HG02642 (cell line): Measurements from ENCODE around the gene AGO1.

Source experiments
- ATAC-seq: cut with Tn5 transposase; IDR thresholded peaks from one replicate; pipeline ENCODE4 v1.9.1; 2021; ENCODE audit warnings: mild to moderate bottlenecking; ENCODE audit not compliant: unreplicated experiment, poor library complexity

The AGO1 gene

DNA sequence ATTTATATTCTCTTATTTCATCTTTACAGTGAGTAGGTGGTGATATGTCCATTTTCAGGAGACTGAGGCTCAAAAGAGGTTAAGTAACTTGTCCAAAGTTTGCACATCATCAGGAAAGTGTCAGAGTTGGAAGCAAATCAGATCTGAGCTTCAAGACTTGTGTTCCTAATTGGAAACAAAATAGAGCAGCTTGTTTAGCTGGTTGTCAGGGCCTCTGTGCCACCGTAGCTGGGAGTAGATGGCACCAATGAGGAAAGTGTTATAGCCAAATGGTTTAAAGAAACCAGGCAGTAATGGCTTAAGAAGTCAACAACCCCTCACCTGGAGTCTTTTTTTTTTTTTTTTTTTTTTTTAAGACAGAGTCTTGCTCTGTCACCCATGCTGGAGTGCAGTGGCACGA is 19.7 kb downstream of the AGO1 start:
- ATAC-seq: no peak

DNA sequence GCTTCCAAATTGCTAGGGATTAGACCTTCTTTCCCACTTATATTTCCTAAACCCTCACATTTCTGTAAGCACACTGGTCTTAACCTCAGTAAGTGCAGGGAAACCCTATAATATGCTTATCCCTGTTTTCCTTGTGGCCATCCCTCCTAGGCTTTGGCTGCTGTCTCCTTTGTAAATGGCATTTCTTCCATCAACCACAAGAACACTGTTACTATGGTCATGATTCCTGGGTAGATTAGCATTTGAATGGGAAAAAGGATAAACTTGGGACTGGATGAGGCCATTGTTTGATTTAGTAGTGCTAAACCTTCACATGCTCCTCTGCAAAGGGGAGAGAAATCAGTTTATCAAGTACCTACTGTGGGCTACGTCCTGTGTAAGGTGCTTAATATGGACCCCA is 31.7 kb downstream of the AGO1 start:
- no peak for ATAC-seq

DNA sequence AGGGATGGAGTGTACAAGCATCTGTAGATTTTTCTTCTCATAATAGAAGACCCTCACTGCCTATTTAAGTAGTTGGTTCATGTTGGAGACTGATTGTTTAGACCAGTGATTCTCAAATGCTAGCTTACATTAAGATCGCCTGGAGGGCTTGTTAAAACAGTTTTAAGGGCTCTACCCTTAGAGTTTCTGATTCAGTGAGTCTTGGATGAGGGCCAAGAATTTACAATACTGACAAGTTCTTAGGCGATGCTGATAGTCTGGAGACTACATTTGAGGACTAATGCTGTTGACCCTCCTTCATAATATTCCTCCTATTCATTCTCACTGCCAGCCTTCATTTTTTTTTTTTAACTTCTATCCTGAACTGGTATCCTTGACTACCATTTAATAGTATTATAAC is 32.7 kb downstream of the AGO1 start:
- no peak for ATAC-seq

DNA sequence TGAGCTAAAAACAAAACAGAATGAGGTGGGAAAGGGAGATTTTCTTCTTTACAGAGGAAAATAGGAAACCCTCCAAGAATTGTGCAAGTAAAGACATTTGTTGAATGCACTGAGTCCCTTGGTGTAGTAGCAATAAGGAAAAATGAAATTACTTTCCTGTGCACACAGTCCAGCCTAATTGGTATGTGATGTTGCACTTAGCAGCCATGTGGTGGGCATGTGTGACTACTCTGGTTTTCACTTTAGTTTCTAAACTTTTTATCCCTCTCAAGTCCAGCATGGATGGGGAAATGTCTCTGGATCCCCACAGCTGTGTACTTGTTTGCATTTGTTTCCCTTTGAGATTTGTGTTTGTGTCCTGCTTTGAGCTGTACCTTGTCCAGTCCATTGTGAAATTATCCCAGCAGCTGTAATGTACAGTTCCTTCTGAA is 40.8 kb downstream of the AGO1 start:
- no peak for ATAC-seq

DNA sequence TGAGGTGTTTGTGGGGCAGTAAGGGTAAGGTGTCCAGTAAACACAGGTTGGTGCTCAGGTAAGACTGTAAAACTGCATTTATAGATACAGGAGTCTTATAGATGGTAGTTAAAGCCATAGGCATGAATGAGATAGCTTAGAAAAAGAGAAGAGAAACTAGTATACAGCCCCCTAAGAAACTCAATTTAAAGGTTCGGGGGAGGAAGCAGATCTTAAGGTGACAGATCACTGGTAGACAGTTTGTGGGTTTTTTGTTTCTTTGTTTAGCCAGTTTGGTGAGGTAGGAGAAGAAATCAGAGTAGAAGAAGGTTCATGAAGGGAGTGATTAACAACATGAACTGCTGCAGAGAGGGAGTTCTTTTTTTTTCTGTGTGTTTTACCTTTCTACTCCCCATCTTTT is 41.8 kb downstream of the AGO1 start:
- ATAC-seq: no peak

DNA sequence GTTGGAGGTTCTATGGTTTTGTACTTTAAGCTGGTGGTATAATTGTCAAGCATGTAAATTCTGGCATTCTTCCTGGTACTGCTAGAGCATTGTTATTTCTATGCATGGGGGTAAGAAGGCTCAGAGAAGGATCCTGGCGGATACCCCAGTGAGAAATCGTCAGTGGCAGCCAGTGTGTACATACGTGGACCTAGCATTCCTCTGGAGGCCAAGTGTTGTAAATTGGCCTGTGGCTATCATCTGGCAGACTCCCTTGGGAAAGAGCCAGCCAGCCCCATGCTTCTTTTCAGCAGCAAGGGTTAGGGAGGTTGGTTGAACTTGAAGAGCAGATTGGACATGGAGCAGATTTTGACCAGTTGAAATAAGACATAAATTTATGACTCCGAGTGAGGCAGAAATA is 42.7 kb downstream of the AGO1 start:
- no peak for ATAC-seq

DNA sequence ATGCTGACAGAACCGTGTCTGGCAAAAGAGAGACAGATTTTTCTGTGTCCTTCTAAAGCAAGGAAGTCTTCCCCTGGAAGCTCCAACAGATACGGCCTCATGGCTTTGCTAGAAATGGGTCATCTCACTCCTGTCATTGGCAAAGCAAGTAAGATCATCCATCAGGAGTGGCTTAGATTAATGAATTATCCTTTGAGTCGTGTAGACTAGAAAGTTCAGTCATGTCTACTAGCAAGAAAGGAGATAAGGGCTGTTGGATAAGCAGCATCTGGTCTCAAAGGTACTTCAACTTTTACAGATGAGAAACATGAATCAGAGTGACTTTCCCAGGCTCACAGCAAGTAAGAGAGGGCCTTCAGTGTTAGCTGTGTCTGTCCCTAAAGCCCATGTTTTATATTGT is 44.5 kb downstream of the AGO1 start:
- ATAC-seq: no peak

DNA sequence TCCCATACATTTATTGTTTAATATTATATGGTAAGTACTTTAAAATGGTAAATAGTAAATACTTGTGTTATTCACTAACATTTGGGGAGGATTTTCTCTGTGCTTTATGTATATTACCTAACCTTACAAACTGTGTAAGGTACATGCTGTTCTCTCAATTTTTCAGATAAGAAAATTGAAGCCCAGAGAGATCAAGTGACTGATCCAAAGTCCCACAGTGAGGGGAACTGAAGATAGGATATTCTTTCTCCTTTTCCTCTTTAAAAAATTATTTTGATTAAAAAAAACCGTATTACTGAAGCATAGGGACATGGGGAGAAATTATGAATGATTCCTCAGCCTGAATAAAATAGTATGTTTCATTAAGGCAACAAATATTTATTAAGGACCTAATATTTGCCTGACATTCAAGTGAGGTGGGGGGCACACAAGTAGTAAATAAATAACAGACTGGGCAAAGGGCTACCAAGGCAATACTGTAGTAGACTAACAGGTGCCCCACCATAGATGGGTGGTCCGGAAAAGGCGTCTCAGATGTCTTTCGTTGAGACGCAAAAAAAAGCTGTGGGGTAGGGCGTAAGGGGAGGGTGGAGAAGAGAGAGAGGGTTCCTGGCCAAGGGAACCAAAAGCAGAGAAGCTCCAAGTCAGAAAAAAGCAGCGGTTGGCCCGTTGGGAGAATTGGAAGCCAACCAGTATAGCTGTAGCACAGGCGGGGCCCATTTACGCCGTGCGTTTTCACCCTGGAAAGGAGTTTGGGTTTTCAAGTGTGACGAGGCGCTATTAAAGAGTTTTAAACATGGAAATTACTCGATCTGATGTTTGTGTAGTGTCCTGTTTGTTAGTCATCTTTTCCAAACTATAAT is 47.0 kb downstream of the AGO1 start:
- ATAC-seq: no peak

DNA sequence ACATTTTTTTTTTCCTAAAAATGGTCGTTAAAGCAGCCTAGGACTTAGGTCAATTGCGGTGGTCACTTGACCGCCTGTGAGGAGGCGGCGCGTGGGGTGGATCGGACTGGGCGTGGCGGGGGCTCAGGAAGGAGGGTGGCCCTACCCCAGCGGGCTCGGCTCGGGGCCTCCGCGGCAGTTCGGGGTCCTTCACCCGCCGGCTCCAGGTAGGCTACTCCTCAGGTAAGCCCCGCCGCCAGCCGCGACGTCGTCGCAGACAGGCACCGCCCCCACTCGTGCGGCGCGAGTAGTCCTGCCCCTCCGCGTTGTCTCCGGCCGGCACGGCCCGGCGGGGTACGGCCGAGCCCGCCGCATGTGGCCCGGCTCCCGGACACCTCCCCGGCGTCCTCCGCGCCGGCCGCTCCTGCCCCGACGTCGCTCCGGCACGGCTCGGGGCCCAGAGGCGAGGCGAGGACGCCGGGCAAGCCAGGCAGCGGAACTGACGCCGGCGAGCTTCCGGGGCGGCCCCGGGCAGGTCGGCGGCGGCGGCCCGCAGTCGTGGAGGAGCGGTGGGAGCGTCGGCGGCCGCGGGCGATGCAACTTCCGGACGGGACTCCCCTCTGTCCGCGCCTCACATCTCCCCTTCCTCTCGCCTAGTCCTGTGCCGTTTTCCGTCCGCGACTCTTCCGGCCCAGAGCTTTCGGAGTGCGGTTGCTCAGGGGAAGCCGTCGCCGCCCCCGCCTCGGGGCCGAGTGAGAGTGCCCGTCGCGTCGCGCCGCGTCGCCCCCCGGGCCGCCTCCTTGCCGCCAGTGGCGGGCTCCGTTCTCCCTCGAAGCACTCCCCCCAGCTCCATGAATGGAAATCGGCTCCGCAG is 47.8 kb downstream of the AGO1 start, which contains the start of gene AGO3:
AGO3 (plus strand) TSS at position 513 of the 853 bp plus-strand sequence; CDS start at position 835, 322 bp downstream.
- ATAC-seq: peak; percentile 86

DNA sequence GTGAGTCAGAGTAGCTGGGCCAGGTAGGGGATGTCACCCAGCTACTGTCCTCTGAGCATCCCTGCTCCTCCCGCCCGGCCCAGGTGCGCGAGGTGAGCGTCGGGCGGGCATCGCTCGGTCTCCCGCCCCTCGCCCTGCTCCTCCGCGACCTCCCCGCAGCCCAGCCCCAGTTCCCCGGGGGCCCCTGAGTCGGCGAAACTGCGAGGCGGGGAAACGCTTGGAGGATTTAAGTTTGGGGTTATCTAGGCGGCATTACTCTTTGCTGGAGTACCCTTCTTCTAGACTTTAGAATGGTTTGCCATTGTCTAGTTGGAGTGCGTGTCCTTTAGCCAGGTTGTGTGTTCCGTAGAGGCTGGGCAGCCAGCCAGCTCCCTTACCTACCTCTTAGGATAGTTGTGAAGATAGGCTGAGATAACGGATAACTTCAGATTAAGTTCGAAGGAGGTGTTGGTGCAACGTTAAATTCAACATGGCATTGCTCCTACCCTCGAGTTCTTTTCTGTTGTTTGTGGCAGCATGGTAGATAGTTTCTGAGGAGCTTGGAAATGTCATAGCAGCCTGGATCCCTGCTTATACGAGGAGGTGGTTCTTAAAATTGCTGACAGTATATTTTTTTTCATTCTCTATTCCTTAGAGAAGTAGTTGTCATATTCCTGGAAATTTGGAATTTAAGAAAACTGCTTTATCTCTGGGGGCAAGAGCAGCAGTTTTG is 48.6 kb downstream of the AGO1 start:
- ATAC-seq: peak; percentile 33

DNA sequence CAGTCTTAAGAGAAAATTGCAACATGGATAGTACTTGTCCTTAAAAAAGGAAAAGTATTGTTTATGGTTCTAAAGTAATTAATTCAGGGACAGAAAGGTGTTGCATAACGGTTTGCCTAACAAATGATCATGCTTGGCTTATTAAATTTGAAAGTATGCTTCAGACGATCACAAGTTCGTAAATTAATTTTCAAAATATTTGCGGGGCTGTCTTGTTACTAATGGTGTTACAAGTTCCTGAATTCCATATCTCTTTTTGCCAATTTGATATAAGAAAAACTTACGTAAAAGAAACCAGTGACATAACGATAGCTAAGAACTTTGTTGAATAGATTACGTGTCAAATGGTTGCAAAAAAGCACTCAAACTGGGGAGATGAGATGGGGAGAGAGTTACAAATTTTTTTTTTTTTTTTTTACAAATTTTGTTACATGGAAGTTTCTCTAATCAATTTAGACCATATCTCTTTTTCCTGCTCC is 49.2 kb downstream of the AGO1 start:
- no peak for ATAC-seq

DNA sequence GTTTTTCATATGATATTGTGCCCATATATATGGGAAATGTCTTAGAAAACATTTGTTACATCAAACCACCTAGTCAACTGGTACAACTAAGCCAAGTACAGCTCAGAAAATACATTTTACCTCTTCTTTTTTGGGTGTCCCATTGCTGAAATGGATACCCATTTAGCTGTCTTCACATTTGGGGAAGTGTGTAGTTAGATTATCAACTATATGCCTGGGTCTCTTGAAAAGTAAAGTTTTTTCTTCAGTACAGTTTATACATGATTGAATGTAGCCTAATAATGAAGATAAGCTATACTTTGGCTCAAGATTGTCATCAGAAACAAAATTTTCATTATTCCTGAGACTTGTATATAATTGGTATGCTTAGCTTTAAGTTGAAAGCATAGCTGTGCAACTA is 49.9 kb downstream of the AGO1 start:
- no peak for ATAC-seq

DNA sequence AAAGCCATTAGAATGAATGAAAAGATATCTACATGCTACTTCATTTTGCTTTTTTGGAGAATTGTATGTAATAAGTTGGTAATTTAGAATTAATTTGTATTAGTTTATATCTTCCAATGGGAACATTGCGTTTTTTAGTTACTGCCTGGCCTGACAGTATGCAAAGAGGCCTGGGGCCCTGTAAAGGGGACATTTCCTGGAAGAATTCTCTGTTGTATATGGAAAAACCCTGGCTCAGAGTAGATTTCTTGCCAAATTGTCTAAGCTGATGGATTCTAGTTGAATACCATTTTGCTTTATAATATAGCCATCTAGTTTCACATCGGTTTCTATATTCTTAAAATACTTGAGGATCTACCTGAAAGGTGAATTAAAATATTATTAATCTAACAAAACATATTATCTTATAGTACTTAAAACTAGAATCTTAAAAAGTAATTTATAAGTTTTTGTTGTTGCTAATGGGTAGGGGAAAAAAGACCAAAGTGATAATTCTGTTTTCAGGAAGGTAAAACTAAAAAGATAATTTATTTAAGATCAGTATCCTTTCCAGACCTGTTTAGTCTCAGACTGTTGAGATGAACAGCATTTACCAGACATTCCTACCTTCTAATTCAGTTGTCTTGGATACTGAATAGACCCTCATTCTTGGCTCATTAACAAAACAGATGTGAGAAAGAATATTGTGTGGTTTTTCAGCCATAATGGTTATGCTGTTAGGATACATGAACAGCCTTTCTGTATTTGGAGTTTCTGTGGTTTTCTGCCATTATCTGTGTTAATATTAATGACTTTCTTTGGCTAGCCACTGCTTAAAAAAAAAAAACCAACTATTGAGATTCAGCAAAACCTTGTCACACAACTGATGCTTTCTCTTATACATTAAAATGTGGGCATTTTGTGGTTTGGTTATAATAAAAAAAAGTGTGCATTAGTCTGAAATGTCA is 52.7 kb downstream of the AGO1 start:
- no peak for ATAC-seq

DNA sequence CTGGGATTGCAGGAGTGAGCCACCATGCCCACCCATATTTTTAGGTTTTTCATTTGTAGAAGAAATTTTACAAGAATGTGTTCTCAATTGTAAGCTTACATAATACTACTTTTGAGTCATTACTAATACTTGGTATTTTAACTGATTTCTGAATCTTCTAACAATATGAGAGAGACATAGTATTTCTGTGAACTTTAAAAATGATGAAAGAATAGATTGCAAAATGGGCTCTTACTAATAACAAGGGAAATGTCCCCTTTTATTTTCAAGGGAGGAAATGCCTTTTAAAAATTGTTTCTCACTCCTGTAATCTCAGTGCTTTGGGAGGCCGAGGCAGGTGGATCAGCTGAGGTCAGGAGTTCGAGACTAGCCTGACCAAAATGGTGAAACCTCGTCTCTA is 53.8 kb downstream of the AGO1 start:
- no peak for ATAC-seq

DNA sequence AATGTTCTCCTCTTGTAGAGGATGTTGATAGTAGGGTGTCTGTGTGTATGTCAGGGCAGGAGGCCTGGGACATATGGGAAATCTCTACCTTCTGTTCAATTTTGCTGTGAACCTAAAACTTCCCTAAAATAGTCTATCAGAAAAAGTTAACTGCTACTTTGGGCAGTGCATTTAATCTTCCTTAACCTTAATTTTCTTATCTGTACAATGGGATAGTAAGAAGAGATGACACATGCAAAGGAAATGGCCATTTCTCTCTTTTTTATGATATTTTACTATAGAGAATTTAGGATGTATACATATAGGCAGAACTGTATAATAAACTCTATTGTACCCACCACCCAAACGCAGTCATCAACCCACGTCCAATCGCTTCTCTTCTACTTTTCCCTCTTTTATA is 56.5 kb downstream of the AGO1 start:
- no peak for ATAC-seq

DNA sequence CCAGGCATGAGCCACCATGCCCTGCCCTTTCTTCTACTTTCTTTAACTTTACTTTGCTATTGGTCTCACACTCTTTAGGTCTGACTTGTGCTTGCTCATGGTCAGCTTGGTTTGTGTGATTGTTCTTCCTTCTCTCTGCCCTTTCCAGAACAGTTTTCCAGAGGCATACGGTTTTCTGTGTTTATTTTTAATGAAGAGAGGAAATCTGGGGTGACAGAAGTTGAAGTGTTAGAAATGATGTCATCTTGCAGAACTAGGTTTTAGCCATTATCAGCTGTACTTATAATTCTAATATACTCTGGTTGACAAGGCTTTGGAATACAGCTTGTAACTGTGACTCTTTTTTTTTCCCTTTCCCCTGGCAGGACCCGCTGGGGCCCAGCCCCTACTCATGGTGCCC is 62.3 kb downstream of the AGO1 start:
- no peak for ATAC-seq

DNA sequence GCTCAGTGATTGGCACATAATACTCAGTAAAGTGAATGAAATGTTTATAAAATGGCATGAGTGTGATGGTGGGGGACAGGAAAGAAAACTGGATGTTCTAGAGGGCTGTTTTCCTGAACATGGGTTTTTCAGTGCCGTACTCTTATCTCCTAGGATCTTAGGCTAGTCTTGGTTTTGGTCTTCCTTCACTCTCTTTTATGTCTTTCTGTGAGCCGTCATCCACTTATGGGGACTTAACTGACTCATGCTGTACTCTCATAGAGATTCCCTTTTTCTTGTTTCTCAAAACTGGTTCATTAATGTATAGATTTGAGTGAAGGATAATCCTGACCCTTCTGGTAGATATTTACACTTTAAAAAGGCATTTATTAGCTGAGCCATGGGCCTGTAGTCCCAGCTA is 64.5 kb downstream of the AGO1 start:
- ATAC-seq: no peak

DNA sequence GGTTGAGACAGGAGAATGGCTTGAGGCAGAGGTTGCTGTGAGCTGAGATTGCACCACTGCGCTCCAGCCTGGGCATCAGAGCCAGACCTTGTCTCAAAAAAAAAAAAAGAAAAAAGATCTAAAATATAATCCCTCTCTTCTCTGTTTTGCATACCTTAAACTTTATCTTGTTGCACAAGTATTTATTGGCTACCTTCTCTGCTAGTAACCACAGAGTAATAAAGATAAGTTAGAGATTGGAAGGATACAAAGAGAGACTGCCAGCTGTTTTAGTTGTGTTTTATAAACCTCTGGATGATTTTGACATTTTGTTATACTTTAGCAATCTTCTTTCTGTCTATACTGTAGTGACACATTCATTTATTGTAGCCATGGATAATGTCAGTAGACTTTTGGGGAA is 75.5 kb downstream of the AGO1 start:
- ATAC-seq: no peak

DNA sequence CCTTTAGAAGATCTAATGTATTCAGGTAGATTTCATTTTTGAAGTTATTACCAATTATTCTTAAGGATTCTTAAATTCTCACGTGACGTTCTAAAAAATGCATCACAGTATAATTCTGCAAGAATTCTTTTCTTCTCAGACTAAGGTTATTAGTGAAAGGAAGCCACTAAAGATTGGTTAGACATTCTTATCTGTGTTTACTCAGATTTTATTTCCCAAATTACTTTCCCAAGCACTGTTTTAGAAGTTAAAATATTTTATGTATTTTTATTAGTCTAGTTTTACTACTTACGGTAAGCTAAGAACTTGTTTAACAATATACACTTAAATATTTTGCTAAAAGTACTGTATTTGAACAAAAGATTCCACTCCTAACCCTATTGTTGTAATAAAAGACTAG is 76.3 kb downstream of the AGO1 start:
- ATAC-seq: no peak

DNA sequence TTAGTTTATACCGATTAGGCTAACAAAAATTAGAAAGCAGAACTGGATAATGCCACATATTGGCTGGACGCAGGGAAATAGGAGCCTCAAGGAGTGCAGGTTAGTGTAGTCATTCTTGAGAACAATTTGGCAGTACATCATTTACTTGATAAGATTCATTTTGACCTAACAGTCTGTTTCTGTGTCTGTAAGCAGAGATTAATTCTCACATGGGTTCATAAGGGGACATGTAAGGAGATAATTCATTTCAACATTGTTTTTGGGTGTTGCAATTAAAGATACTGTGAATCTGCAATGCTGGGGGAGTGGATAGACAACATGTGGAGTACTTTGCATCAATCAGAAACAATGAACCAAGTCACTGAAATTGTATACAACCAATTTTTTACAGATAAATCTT is 79.9 kb downstream of the AGO1 start:
- ATAC-seq: no peak
